Measurements from ENCODE around the gene TRPM1.
A peak's percentile ranks its signal among the peaks of the same experiment; 100 is the strongest.

TRPM1 gene

DNA sequence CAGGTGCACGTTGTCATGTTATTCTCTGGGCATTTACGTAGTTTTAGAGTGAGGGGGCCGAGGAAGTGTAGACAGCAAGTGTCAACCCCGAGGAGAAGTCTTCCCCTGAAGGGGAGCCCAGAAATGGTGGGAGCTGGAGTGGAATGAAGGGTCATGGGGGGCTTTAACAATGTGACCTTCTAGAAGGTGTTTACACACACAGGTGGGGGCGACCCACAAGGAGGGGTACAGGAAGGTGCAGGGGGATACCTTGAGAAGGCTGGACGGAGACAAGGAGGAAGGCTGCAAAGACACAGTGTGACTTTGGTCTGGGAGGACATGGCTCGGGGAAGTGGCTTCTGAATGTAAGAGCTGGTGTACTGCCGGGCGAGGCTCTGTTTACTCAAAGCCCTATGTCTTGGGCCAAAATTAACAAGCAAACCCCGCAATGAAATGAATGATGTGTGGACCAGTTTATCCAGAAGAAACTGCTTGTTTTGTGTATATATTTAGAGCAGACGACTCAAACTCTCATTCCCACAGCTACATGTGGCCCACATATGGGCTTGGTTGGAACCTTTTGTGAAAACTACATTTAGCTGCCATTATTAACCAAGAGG, 18.7 kb downstream of the TRPM1 start:
- DNase-seq, result no peak

DNA sequence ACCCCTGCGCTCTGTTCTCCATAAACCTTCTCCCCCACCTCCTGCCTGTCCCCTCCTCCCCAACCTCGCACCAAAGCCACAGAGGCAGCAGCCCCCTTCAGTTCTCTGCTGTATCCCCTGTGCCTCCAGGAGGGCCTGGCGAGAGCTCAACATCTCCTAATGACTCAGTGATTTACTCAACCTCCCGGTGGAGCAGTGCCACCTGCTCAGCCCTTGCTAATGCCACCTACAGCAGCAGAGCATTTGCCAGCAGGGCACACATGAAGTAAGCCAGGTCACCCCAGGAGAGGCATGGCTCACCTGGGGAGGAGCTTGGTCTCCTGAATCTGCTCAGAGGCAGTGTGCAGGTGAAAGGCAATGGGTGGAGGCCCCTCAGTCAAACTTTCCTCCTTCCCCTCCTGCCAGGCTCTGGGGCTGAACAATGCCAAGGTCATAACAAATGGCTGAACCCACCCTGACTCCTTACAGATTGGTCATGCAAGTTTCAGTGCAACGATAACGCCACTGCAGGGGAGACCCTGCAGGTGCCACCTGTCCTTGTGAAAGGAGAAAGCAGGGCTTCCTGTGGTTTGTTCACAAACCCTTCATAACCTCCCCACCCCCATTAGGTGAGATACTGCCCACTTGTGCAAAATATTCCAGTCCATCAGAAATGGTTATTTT, 19.8 kb downstream of the TRPM1 start:
- DNase-seq, result peak in 2 of 3 experiments; percentile 64 to 77

GRCh38 chr15:31081056-31081455, 20.5 kb downstream of the TRPM1 start:
- no peak for DNase-seq

GRCh38 chr15:31080591-31081014, 20.9 kb downstream of the TRPM1 start:
- DNase-seq, result no peak

GRCh38 chr15:31079519-31079918, 22.0 kb downstream of the TRPM1 start:
- no peak for DNase-seq

GRCh38 chr15:31078471-31078870, 23.1 kb downstream of the TRPM1 start:
- DNase-seq, result peak in 1 of 3 experiments; percentile 20

DNA sequence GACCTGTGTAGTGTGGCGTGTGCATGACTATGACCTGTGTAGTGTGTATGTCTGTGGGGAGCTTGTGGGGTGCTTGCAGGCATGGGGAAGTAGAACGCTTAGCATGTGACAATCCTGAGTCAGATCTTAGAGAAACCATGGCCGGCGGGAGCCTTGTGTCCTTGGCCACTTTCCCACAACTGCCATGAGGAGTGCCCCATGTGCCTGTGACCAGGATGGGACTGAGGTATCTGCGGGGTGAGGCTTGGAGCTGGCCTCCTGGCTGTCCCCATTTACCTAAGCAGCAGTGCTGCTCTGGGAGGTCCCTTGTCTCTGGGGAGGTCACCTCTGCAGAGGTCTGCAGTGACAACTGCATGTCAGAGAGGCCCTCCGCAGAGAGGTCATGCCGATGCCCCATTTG, 23.6 kb downstream of the TRPM1 start:
- no peak for DNase-seq

DNA sequence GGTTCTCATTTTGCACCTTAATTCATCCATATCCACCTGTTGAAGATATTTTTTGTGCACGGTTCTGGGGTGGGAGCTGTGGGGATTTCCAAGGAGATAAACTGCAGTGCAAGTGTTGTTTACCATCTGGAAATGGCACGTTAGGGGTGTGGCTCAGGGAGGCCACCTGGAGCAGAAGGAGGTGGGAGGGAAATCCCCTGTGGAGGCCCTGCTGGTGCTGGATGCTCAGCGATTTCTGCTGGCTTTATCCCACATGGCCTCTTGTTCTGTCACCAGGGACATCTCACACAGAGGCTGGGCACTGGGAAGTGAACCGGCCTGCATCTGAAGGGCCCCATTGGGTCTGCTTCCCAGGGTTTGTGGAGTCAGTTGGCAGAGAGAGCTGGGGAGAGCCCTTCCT, 24.3 kb downstream of the TRPM1 start:
- peak; percentile 50 to 75 (median 62) for DNase-seq

- no peak for DNase-seq
Measured at GRCh38 chr15:31074321-31074720, 27.2 kb downstream of the TRPM1 start.

DNA sequence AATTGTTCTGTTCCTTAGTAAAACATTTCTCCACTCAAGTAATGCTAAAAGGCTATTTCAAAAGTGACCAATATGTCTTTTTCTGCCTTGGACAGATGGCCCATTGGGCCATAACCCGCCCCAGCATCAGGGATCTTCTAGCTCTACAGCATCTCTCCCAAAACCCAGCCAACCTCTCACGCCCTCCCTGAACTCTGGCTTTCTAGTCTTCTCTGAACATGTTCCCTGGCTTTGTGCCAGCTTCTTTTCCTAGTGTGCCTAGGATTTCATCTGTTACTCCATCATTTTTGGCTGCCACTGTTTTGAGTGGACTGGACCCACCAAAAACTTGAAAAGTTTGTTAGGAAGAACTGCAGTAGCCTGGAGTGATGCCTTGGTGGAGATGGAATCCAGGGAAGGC, 30.7 kb downstream of the TRPM1 start:
- no peak for DNase-seq

- no peak for DNase-seq
Measured at GRCh38 chr15:31069360-31070000, 32.0 kb downstream of the TRPM1 start.

GRCh38 chr15:31067890-31068603, 33.5 kb downstream of the TRPM1 start:
- DNase-seq, result no peak

- DNase-seq, result no peak
Measured at GRCh38 chr15:31065824-31066223, 35.7 kb downstream of the TRPM1 start.

GRCh38 chr15:31062911-31063310, 38.6 kb downstream of the TRPM1 start:
- DNase-seq, result no peak

DNA sequence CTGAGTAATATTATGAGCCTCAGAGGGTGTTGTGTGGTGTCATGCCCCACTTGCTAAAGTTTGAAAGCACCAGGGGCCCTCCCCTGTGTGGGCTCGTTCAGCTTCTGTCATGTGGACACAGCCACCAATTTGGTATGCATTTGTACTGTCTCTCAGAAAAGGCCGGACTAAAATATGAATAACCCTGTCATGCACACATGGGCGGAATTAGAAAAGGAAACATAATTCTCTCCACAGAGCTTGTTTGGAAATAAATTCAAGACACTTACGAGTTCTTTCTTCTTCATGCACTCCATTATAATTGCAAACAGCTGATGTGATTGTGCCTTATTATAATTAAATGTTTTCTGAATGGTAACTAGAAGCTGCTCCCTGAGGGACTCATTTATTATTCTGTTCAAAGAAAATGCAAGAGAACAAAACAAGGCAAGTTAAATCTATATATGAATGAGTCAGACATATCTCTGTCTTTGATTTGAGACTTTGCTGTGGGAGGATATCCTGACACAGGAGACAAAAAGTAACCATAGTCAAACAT, 39.1 kb downstream of the TRPM1 start:
- peak in 2 of 3 experiments; percentile 10 to 65 for DNase-seq

- DNase-seq, result no peak
Measured at GRCh38 chr15:31060429-31061140, 40.9 kb downstream of the TRPM1 start.

- DNase-seq, result no peak
Measured at GRCh38 chr15:31058236-31058962, 43.1 kb downstream of the TRPM1 start.

- no peak for DNase-seq
Measured at GRCh38 chr15:31051496-31052080, 49.9 kb downstream of the TRPM1 start.

GRCh38 chr15:31050953-31051352, 50.6 kb downstream of the TRPM1 start:
- DNase-seq, result no peak

GRCh38 chr15:31049682-31050615, 51.6 kb downstream of the TRPM1 start:
- DNase-seq, result no peak

All from NCI-H1417 (cell line).